Activated T-cell treated with anti-CD3 and anti-CD28 coated beads, Interleukin-2, amount 50 U/mL, for 48 hours (primary cell): ENCODE results near the gene FRMD6.

Experiments used
- DNase-seq, 2 experiments: peaks; one replicate each; pipeline ENCODE4 v3.0.0-alpha.2; 2020

Gene FRMD6

GRCh38 chr14:51651388-51652167, at the start of gene FRMD6:
Gene FRMD6, plus strand, starts transcription at chr14:51651910. Its CDS starts 37,927 bp downstream, at chr14:51689837.
- peak; percentile 90 to 91 for DNase-seq

- DNase-seq = no peak
These were observed 49.4 kb upstream of the FRMD6 start for GRCh38 chr14:51602310-51602709.

GRCh38 chr14:51603495-51603894, 48.2 kb upstream of the FRMD6 start:
- no peak for DNase-seq

GRCh38 chr14:51604073-51604472, 47.6 kb upstream of the FRMD6 start:
- no peak for DNase-seq

- no peak for DNase-seq
These were observed 46.1 kb upstream of the FRMD6 start for GRCh38 chr14:51605575-51605974.

GRCh38 chr14:51607711-51608110, 44.0 kb upstream of the FRMD6 start:
- DNase-seq = no peak

GRCh38 chr14:51609251-51609954, 42.3 kb upstream of the FRMD6 start:
- DNase-seq = no peak

- DNase-seq = no peak
These were observed 41.8 kb upstream of the FRMD6 start for GRCh38 chr14:51609955-51610283.

- no peak for DNase-seq
These were observed 40.9 kb upstream of the FRMD6 start for GRCh38 chr14:51610771-51611170.

- no peak for DNase-seq
These were observed 39.3 kb upstream of the FRMD6 start for GRCh38 chr14:51612449-51612848.

GRCh38 chr14:51613416-51613815, 38.3 kb upstream of the FRMD6 start:
- DNase-seq = no peak

GRCh38 chr14:51614707-51615106, 37.0 kb upstream of the FRMD6 start:
- no peak for DNase-seq

- no peak for DNase-seq
These were observed 35.5 kb upstream of the FRMD6 start for GRCh38 chr14:51616256-51616655.

- no peak for DNase-seq
These were observed 34.8 kb upstream of the FRMD6 start for GRCh38 chr14:51616724-51617409.

- no peak for DNase-seq
These were observed 32.1 kb upstream of the FRMD6 start for GRCh38 chr14:51619561-51619960.

- DNase-seq = no peak
These were observed 31.7 kb upstream of the FRMD6 start for GRCh38 chr14:51620056-51620455.

- DNase-seq = no peak
These were observed 30.1 kb upstream of the FRMD6 start for GRCh38 chr14:51621654-51622053.

GRCh38 chr14:51622376-51622775, 29.3 kb upstream of the FRMD6 start:
- no peak for DNase-seq

- no peak for DNase-seq
These were observed 26.6 kb upstream of the FRMD6 start for GRCh38 chr14:51624955-51625569.

- DNase-seq = no peak
These were observed 25.5 kb upstream of the FRMD6 start for GRCh38 chr14:51626185-51626584.

- no peak for DNase-seq
These were observed 24.9 kb upstream of the FRMD6 start for GRCh38 chr14:51626788-51627187.

GRCh38 chr14:51627313-51627712, 24.4 kb upstream of the FRMD6 start:
- no peak for DNase-seq

- DNase-seq = no peak
These were observed 23.5 kb upstream of the FRMD6 start for GRCh38 chr14:51628238-51628637.

- no peak for DNase-seq
These were observed 20.7 kb upstream of the FRMD6 start for GRCh38 chr14:51630987-51631386.
